ENCODE data around the gene C10orf143.
"Not testable (repeated sequence)": the region's sequence is repeated elsewhere in the genome, so short reads cannot be mapped to it uniquely, and the experiment has no call there.

The C10orf143 gene

DNA sequence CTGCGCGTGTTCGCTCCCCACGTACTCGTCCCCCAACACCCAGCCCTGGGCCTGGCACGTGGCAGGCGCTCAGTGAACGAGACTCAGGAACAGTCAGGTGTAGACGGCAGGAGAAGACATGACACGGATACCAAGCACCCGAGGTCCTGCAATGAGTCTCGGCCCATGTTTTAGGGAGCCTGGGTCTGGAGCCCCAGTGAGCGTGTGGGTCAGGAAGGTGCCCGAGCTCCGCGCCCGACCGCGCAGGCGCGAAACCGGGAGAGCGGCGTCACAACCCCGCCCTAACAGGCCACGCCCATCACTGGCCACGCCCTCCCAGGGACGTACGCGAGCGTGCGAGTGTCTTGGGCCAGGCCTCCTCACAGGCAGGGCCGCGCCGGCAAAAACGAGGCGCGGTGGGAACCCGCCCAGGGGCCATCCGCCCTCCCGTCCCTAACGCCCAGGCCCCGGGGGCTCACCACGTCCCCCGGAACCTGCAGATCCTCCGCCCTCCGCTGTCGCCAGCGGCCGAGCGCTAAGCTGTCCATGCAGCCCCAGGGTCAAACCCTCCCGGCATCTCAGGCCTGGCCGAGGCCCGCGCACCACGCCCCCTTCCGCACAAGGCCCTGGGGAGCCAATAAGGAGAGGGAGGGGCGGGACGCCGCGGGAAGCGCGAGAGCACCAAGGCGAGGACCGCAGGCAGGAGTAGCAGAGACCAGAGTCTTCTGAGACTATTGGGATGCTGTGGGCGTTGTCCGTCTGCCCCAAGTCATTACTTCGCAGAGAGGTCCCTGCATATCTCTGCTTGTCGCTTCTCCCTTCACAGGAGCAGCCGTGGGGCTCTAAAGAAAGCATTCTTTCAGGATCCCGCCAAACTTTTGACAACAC is at the start of gene C10orf143:
C10orf143 (minus strand) TSS at position 585 of the 867 bp plus-strand sequence; CDS start at position 527, 58 bp downstream.
- DNase-seq = peak; percentile 100

DNA sequence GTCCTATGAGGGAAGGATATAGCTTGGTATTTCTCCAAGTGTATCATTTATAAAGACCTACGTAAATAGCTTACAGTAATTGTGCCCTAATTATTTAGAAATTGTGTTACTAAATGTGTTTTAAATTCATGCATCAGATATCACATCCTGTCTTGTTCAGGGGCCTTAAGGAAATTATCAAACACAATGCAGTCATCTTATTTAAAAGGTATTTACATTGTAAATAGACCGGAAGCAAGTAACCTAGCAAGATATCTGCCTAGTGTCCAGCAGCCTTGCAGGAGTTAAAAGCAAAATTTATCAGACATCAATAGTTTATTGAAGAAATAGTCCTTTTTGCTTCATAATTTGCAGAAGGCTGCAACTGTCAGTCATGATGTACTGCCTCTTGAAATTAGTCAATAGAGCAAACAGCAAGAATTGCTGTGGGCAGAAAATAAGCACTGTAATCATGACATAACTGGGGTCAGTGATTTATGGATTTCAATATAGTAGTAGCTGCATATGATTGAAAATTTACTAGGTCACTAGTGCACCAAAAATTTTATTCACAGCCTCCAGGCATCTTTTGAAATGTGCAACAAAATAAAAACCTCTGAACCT is 48.7 kb upstream of the C10orf143 start:
- no peak for DNase-seq

GRCh38 chr10:130146042-130146441 is 35.4 kb upstream of the C10orf143 start:
- no peak for DNase-seq

DNA sequence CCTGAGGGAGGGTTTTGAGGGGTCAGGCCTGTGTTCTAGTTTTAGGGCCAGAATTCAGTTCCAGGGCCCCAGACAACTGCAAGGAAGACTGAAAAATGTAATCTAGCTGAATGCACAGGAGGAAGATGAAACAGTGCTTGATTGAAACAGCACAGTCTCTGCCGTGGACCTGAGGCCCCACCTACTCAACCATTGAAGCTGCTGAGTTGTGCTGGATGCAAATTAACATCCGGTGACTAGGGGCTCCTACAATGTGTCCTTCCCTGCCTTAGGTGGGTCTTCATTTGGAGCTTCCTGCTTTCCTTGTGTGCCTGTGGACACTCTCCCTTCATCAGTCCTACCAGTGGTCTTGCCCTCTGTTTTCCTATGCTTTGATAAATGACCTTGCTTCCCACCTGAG is 31.2 kb upstream of the C10orf143 start:
- DNase-seq = no peak

- DNase-seq = no peak
Observed at GRCh38 chr10:130141460-130141859, 30.8 kb upstream of the C10orf143 start.

- no peak for DNase-seq
Observed at GRCh38 chr10:130141038-130141437, 30.4 kb upstream of the C10orf143 start.

DNA sequence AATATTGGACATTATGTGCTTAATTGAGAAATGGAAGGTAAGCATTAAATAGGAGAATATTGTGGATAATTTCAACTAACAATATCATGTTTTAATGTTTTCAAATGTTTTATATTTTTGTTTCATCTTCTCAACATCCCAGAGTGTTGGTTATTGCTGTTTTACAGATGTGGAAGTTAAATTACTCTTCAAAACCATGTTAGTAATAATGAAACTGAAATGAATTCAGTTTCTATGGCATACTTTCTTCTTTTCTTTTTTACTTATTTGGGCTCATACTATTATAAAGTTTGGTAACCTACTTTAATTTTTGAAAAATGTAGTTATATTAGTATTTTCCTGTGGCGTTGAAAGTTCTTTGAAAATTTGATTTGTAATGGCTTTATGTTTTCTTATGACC is 29.8 kb upstream of the C10orf143 start:
- no peak for DNase-seq

GRCh38 chr10:130138479-130138866 is 27.8 kb upstream of the C10orf143 start:
- no peak for DNase-seq

DNA sequence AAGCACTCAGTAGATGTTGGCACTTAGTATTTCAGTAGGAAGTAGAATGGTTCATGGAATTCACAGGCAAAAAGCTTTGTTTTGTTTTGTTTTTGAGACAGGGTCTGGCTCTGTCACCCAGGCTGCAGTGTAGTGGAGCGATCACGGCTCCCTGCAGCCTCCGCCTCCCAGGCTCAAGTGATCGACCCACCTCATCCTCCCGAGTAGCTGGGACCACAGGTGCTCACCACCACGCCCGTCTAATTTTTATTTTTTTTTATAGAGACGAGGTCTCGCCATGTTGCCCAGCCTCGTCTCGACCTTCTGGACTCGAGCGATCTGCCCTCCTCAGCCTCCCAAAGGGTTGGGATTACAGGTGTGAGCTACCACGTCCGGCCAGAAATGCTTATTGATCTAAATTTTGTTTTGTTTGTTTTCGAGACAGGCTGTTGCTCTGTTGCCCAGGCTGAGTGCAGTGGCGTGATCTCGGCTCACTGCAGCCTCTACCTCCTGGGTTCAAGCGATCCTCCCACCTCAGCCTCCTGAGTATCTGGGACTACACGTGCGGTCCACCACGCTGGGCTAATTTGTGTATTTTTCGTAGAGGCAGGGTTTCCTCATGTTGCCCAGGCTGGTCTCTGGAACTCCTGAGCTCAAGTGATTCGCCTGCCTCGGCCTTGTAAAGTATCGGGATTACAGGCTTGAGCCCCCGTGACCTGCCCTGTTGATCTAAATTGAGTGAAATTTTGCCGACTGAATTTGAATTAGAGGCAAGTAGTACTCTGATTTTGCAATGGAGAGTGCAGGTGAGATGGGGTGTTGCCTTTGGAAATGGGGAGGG is 27.2 kb upstream of the C10orf143 start:
- no peak for DNase-seq

DNA sequence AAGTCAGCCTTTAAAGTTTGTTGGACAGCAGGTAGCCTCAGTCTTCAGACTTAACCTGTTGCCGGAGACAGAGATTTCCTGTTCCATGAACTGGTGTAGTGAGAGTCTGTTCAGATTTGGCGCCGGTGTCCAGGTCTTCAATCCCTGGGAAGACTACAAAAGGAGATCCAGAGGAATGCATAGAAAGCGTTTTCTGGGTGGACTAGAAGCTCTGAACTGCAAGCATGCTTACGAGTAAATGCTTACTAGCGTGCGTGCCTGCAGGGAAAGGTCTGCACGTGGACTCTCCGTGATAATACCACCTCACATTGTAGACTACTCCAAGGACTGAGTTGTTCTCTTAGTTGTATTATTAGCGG is 26.4 kb upstream of the C10orf143 start:
- no peak for DNase-seq

DNA sequence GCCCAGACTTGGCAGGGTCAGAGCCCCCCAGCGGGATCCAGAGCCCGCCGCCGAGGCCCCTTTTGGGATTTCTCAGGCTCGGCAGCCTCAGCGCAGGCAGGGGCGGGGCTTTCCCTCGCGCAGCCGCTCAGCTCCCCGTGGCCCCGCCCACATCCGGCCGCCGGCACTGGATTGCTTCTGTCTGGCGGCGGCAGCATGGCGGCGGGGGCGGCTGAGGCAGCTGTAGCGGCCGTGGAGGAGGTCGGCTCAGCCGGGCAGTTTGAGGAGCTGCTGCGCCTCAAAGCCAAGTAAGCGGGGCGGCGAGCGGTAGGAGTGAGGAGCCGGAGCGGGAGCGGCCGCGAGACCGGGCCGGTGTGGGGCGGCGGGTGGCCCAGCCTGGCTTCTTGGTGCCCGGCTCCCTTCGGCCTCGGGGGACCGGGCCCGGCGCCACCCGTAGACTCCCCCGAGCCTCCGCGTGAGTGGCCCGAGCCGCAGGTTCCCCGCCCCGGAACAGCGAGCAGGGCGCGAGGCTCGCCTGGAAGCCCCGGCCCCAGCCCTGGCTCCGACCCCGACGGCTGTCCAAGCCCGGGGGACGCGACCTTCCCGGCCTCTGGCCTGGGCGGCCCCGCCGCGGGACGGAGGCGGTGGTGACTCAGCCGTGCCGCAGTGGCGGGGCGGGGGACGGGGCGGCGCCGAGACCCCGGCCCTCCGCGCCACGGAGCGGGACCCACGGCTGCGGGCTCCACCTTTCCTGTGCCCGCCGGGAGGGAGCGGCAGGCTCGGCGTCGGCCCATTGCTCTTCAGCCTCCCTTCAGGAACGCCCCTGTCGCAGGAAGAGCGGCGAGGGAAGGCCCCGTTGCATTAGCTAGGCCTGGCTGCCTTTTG is 25.8 kb upstream of the C10orf143 start, which contains the start of gene GLRX3:
GLRX3 (plus strand) TSS at position 166 of the 864 bp plus-strand sequence; CDS start at position 196, 30 bp downstream.
- peak; percentile 90 for DNase-seq

DNA sequence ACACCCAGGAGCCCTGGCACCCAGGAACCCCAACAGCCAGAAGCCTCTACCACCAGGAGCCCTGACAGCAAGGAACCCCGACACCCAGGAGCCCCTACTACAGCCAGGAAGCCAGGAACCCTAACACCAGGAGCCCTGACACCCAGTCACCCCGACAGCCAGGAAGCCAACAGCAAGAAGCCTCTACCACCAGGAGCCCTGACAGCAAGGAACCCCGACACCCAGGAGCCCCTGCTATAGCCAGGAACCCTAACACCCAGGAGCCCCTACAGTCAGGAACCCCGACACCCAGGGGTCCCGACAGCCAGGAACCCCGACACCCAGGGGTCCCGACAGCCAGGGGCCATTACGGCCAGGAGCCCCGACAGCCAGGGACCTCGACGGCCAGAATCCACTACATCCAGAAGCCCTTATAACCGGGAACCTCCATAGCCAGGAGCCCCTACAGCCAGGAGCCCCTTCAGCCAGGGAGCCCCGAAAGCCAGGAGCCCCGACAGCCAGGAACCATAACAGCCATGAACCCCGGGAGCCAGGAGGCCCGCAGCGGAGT is 25.1 kb upstream of the C10orf143 start:
- DNase-seq = no peak

GRCh38 chr10:130128922-130129321 is 18.3 kb upstream of the C10orf143 start:
- DNase-seq = no peak

- DNase-seq = no peak
Observed at GRCh38 chr10:130128062-130128781, 17.6 kb upstream of the C10orf143 start.

DNA sequence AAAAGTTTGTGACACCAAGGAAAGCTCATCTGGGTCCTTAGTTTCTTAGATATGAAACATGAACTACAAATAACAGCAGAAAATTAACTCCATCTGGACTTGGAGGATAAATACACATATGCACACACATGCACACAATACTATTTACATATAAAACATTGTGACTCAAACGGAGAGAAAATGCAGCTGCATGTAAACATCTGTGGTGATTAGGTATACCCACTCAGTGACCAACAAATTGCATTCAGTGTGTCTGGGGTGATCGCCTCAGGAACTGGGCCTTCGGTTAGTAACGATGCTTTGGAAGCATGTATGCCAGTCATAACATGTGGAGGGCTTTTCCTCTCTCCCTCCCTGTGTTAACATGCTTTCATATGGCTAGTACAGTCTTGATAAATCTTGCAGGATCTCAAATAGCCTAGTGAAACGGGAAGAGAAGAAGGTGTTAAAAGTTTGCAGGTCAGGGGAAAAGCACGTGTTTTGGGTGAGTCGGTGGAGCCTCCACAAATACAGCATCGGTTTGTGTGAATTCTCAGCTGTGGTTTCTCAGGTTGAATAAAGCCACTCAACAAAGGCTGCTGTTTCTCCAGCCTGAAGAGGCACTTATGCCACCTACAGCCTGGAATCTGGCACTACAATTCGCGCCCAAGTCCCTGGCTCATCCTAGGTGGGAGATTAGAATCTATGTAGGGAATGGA is 16.9 kb upstream of the C10orf143 start:
- peak; percentile 56 for DNase-seq

- DNase-seq = no peak
Observed at GRCh38 chr10:130121486-130122079, 11.0 kb upstream of the C10orf143 start.

- DNase-seq = not testable (repeated sequence)
Observed at GRCh38 chr10:130117535-130117934, 6.9 kb upstream of the C10orf143 start.

DNA sequence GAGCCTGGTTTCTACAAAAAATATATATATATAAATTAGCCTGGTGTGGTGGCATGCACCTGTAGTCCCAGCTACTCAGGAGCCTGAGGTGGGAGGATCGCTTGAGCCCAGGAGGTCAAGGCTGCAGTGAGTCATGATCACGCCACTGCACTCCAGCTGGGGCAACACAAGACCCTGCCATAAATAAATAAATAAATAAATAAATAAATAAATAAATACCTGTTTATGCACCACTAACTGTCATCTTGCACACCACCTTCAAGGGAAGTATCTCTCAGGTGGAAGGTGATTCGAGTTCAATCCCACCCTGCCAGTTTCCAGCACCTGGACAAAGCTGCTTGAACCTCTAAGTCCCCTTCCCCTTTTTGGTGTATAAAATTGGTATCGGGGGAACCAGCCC is 6.3 kb upstream of the C10orf143 start:
- DNase-seq = not testable (repeated sequence)

DNA sequence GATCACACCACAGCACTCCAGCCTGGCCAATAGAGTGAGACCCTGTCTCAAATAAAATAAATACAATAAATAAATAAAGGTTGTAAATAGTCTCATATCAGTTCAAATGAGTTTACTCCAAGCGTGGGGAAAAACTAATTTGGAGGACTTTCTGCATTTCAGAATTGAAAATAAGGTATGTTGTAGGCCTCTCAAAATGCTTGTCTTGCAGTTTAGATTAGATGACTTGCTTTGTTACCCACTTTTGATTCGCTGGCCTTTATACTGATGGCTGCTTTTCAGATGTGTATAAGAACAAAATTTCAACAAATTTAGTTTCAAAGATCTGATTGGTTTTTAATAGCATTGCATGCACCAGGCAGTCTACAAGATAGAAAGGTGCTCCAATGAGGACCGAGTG is 2.2 kb upstream of the C10orf143 start:
- no peak for DNase-seq

- DNase-seq = no peak
Observed at GRCh38 chr10:130111852-130112180, 1.2 kb upstream of the C10orf143 start.

All from activated T-cell treated with anti-CD3 and anti-CD28 coated beads, Interleukin-2, amount 50 U/mL, for 1 hour (primary cell).